ENCODE data around the gene VPS35L. TPM values are rescaled to one million over a fixed set of nuclear protein-coding genes. Genes with fewer than 3 reads are reported as not detected.

VPS35L gene
- total and polyA plus RNA-seq, 2 of the 13 experiments (the other 11 are each of a cell fraction or from before 2014, with no cell fraction given), result 1.4 to 1.6 TPM

DNA sequence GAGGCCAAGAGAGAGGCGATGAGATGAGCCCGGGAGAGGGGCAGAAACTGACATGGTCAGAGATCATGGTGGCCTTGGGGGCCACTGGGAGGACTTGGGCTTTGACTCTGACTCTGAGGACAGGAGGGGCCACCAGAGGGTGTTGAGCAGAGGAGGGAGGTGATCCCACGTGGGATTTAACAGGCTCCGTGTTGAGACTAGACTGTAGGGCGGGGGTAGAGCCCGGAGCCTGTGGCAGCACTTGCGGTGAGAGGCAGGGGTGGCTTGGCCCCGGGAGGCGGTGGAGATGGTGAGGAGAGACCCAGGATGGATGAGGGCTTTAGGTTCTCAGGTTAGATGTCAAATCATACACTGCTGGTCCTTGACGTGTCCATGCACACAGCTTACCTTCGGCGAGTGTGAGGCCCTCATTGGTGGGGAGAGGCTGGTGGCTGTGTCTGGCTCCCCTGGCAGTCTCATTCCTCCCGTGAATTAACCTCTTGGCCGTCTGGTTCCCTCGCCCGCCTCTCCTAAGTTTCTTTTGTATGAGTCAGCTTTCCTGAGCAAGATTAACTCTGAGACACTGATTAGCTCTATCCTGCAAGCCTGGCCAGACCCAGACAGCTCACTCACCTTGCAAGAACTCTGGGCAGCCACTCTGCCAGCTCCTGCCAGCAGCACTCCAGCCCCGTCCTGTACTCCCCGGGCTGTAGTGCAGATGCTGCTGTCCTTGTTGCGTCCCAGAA is 39.7 kb downstream of the VPS35L start:
- Histone ChIP-seq H3K9me3 (ENCODE audit: low read length) (no peaks in the 10 kb centered on the region), H3K4me1 (ENCODE audit: insufficient read depth, low read length) (no peaks in the 10 kb centered on the region), H3K9ac (ENCODE audit: insufficient read depth, low read depth, low read length) (no peak overlapping the region), H3K27ac (ENCODE audit: extremely low read length, insufficient read depth, low read length) (no peak overlapping the region), H3K4me3 (replicated peaks in 1 of 3; ENCODE audit: insufficient read depth in 1 of 3, low read depth in 2 of 3, low read length in 3 of 3) (no peak overlapping the region), H3K79me2 (ENCODE audit: insufficient read depth, low read length) (no peaks in the 10 kb centered on the region), H3K36me3 (replicated peaks in 1 of 2; ENCODE audit: control insufficient read depth in 1 of 2, insufficient read depth in 2 of 2, low read length in 2 of 2) (no peaks in the 10 kb centered on the region), H3K27me3 (ENCODE audit: control insufficient read depth in 1 of 2, insufficient read depth in 2 of 2, low read length in 2 of 2) (no peaks in the 10 kb centered on the region), H4K20me1 (ENCODE audit: insufficient read depth, low read length) (no peaks in the 10 kb centered on the region), H3K4me2 (ENCODE audit: low read depth, low read length) (no peak overlapping the region), H2AFZ (ENCODE audit: low read length) (no peak overlapping the region)
- BruUV-seq (replicated peaks), result no TSS peak
- in situ Hi-C loops (cut with HindIII; ENCODE audit: extremely low pct_ligation_motif_present, low pct_unique_long_range_greater_than_20kb) (loop anchor here (25.0 kb wide), 2 partner anchors 717 to 792 kb away; no protein-coding TSS in a partner anchor), intact Hi-C loops (cut with micrococcal nuclease; ENCODE audit: unreplicated experiment) (no loop called here)
- no peak for TF ChIP-seq ZNF780A (CRISPR knock-in tag; IDR thresholded peaks at IDR 0.05)
- peak in 1 of 2 experiments; percentile 41; a peak in 2 of 4 replicates for TF ChIP-seq MAFK (conservative IDR thresholded peaks at IDR 0.05 in 1 of 2, IDR thresholded peaks at IDR 0.05 in 1 of 2; ENCODE audit: low read length in 2 of 2)
- no peak for TF ChIP-seq ERF (CRISPR knock-in tag; IDR thresholded peaks at IDR 0.05)
- TF ChIP-seq HIVEP1 (CRISPR knock-in tag; IDR thresholded peaks at IDR 0.05), result no peak
- no peak for TF ChIP-seq ZNF552 (CRISPR knock-in tag; IDR thresholded peaks at IDR 0.05; ENCODE audit: borderline replicate concordance)
- TF ChIP-seq, protein P1, sequence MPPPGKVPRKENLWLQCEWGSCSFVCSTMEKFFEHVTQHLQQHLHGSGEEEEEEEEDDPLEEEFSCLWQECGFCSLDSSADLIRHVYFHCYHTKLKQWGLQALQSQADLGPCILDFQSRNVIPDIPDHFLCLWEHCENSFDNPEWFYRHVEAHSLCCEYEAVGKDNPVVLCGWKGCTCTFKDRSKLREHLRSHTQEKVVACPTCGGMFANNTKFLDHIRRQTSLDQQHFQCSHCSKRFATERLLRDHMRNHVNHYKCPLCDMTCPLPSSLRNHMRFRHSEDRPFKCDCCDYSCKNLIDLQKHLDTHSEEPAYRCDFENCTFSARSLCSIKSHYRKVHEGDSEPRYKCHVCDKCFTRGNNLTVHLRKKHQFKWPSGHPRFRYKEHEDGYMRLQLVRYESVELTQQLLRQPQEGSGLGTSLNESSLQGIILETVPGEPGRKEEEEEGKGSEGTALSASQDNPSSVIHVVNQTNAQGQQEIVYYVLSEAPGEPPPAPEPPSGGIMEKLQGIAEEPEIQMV (CRISPR knock-in tag; IDR thresholded peaks at IDR 0.05; ENCODE audit: low read depth), result 0 out of 2 replicates have a peak, but pooled peaks have one; percentile 30
- FAIRE-seq (no peak), ATAC-seq (peak; percentile 45), DNase-seq (ENCODE audit: low spot score) (no peak)
- CTCF ChIA-PET (ENCODE audit: low intra/inter-chr PET ratio, low total read pairs), result interaction anchor here (1.2 kb wide), 1 partner anchor 291 kb away, joined by 3 read pairs; no protein-coding TSS in a partner anchor
- 57% methylated on average over 19 of the region's 19 CpGs for WGBS (ENCODE audit: low lambda C conversion rate)
- POLR2A ChIA-PET, result interaction anchor here (1.3 kb wide), 1 partner anchor 12 kb away, joined by 3 read pairs; no protein-coding TSS in a partner anchor

All from HepG2 (cell line).